Upper lobe of left lung (tissue), 6 donors: ENCODE data around the gene MYBPH. TPM values are rescaled to one million over a fixed set of nuclear protein-coding genes. Genes with fewer than 3 reads are reported as not detected.
A peak's percentile ranks its signal among the peaks of the same experiment; 100 is the strongest.

ENCODE experiments used
- ATAC-seq, 2 donors: fragments of 200-7000 bp; cut with Tn5 transposase; one replicate each; pipeline ENCODE4 v1.9.1; 2022; ENCODE audit warnings: mild to moderate bottlenecking in 2 of 2, moderate library complexity in 2 of 2; ENCODE audit not compliant: low FRiP score in 2 of 2
- DNase-seq, 2 donors: peaks; one replicate each; pipeline ENCODE4 v3.0.0-alpha.2; 2019 to 2020
- H3K27ac ChIP-seq, 4 donors: fragments of 200-600 bp; sonication (generic); one replicate each; pipeline ENCODE4 v1.5.1; 2016 to 2019
- H3K27me3 ChIP-seq, 4 donors: fragments of 200-600 bp; sonication (generic); one replicate each; pipeline ENCODE4 v1.5.1; 2017 to 2019
- H3K36me3 ChIP-seq, 4 donors: fragments of 200-600 bp; sonication (generic); one replicate each; pipeline ENCODE4 v1.5.1; 2016 to 2019
- H3K4me1 ChIP-seq, 4 donors: fragments of 200-600 bp; sonication (generic); one replicate each; pipeline ENCODE4 v1.5.1; 2018 to 2019
- H3K4me3 ChIP-seq, 4 donors: fragments of 200-600 bp; sonication (generic); one replicate each; pipeline ENCODE4 v1.5.1; 2017 to 2019; ENCODE audit warnings: mild to moderate bottlenecking in 2 of 4, moderate library complexity in 1 of 4
- H3K9me3 ChIP-seq, 4 donors: fragments of 200-600 bp; sonication (generic); one replicate each; pipeline ENCODE4 v1.5.1; 2018 to 2019
- EP300 ChIP-seq, 4 donors: sonication (generic); formaldehyde crosslinking; IDR thresholded peaks; one replicate each; pipeline ENCODE4 v1.5.1; 2017; ENCODE audit warnings: antibody characterized with exemption in 4 of 4, control low read depth in 2 of 4
- POLR2A ChIP-seq, 4 donors: fragments of 450-650 bp; IDR thresholded peaks; one replicate each; pipeline ENCODE4 v1.5.1; 2016 to 2017; ENCODE audit warnings: antibody characterized with exemption in 4 of 4, mild to moderate bottlenecking in 2 of 4
- POLR2AphosphoS5 ChIP-seq, 2 donors: sonication (generic); formaldehyde crosslinking; IDR thresholded peaks; one replicate each; pipeline ENCODE4 v1.5.1; 2017; ENCODE audit warnings: antibody characterized with exemption in 2 of 2
- WGBS, 2 donors: methylation state at CpG; one replicate each; pipeline ENCODE4 v1.1.5; 2017 to 2018; 5-methylcytosine and 5-hydroxymethylcytosine counted together
- total RNA-seq, 6 donors: library from RNA; depleted of rRNA in 4 of 6; stranded (reverse); fragments of >200 nt in 4 of 6; gene quantifications; one replicate each; pipeline versions ENCODE4 v1.1.0 to v1.2.1, GENCODE V29; 2016 to 2021
- TF ChIP-seq, protein P1 (sequence below), 6 experiments: fragments of 450-650 bp in 4 of 6; fragments of 200-600 bp in 2 of 6; sonication (generic) in 2 of 6; IDR thresholded peaks; one replicate each; pipeline ENCODE4 v1.5.1; 2016 to 2019; ENCODE audit warnings: antibody characterized with exemption in 6 of 6
- donor health status: DM: no; HTN: no; CAD: no; lungs with moderate emphysema.
- donor health status: DM: no; HTN: yes; CAD: no; lungs with severe emphysema.

MYBPH gene
- total RNA-seq, 6 donors from 2014 or later = 0.13 to 0.39 (median 0.15) TPM; not detected in 3

DNA sequence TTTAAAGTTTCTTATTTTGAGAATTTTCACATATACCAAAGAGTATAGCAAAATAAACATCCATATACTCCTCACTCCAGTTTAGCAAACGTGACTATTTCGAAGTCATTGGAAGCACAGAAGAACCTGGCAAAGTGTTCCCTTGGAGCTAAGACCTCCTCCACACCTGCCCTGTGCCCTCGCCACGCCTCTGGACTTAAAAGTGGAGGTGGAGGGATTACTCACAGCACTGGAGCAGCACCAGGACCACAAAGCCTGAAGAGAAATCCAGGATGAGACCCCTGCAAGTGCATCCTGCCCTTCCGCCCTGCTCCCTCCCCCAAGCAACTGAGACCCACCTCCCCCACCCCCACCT lies 10.4 kb upstream of the MYBPH start:
- Histone ChIP-seq H3K27ac (peak overlapping the region in 3 of 4 donors; percentile 10 to 71 (median 62)), H3K4me1 (peaks cover 9 to 24% (median 21%) of the 10 kb centered on the region in 4 donors), H3K36me3 (no peaks in the 10 kb centered on the region), H3K4me3 (peak overlapping the region in 1 of 4 donors; percentile 14), H3K9me3 (no peaks in the 10 kb centered on the region), H3K27me3 (no peaks in the 10 kb centered on the region)
- 75 to 85% methylated on average over 5 of the region's 5 CpGs for WGBS, 2 donors
- no peak for DNase-seq
- TF ChIP-seq POLR2AphosphoS5 (IDR thresholded peaks at IDR 0.05) = no peak
- TF ChIP-seq EP300 (IDR thresholded peaks at IDR 0.05) = no peak
- ATAC-seq = no peak

DNA sequence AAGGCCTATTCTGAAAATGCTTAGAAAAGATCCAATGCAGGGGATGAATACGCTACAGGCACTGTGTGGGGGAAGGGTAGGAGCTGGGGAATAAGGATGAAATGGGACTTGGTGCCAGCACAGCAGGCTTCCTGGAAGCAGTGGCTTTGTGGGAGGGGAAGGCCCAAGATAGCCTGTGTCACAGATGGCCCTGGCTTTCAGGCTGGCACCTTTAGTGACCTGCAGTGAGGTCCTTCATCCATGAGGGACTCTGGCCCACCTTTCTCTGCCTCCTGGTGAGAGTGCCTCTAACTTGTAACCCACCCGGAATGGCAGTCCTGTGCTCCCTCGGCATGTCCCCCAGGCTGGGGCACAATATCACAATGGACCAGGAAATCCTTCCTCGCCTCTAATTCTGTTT lies 10.0 kb upstream of the MYBPH start:
- WGBS, 2 donors = 70 to 76% methylated on average over 4 of the region's 4 CpGs
- H3K9me3 ChIP-seq = no peaks in the 10 kb centered on the region
- ATAC-seq (no peak), DNase-seq (no peak)
- peak overlapping the region in 1 of 4 donors; percentile 14 for H3K4me3 ChIP-seq
- H3K27me3 ChIP-seq = no peaks in the 10 kb centered on the region
- TF ChIP-seq, protein P1, sequence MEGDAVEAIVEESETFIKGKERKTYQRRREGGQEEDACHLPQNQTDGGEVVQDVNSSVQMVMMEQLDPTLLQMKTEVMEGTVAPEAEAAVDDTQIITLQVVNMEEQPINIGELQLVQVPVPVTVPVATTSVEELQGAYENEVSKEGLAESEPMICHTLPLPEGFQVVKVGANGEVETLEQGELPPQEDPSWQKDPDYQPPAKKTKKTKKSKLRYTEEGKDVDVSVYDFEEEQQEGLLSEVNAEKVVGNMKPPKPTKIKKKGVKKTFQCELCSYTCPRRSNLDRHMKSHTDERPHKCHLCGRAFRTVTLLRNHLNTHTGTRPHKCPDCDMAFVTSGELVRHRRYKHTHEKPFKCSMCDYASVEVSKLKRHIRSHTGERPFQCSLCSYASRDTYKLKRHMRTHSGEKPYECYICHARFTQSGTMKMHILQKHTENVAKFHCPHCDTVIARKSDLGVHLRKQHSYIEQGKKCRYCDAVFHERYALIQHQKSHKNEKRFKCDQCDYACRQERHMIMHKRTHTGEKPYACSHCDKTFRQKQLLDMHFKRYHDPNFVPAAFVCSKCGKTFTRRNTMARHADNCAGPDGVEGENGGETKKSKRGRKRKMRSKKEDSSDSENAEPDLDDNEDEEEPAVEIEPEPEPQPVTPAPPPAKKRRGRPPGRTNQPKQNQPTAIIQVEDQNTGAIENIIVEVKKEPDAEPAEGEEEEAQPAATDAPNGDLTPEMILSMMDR (IDR thresholded peaks at IDR 0.05) = no peak
- TF ChIP-seq EP300 (IDR thresholded peaks at IDR 0.05) (no peak), POLR2A (IDR thresholded peaks at IDR 0.05) (no peak), POLR2AphosphoS5 (IDR thresholded peaks at IDR 0.05) (no peak)
- peak overlapping the region in 1 of 4 donors; percentile 10 for H3K27ac ChIP-seq
- peaks cover 0 to 2% (median 0%) of the 10 kb centered on the region in 4 donors for H3K36me3 ChIP-seq
- peaks cover 9 to 24% (median 21%) of the 10 kb centered on the region in 4 donors for H3K4me1 ChIP-seq

DNA sequence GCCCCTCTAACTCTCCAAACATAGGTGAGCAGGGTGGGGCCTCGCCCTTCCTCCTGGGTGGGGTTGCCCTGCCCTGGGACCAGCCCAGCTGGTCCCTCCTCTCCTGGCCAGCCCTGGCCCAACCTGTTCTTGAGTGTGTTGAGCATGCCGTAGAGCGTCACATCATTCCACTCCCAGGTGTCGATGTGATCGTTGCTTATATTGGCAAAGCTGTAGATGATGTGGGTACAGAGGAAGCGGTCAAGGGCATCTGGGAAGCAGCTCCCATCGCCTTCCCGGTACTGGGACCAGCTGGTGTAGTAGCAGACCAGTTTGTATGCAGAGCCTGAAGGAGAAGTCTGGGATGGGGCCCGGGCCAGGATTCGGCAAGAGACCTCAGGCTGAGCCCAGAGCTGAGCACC lies 9.4 kb upstream of the MYBPH start:
- Histone ChIP-seq H3K4me3 (no peak overlapping the region), H3K27me3 (no peaks in the 10 kb centered on the region), H3K27ac (no peak overlapping the region), H3K4me1 (peaks cover 9 to 24% (median 21%) of the 10 kb centered on the region in 4 donors), H3K9me3 (no peaks in the 10 kb centered on the region), H3K36me3 (peaks cover 0 to 5% (median 0%) of the 10 kb centered on the region in 4 donors)
- no peak for TF ChIP-seq POLR2A (IDR thresholded peaks at IDR 0.05)
- TF ChIP-seq, protein P1 (IDR thresholded peaks at IDR 0.05) = no peak
- no peak for TF ChIP-seq EP300 (IDR thresholded peaks at IDR 0.05)
- TF ChIP-seq POLR2AphosphoS5 (IDR thresholded peaks at IDR 0.05) = no peak
- 81 to 84% methylated on average over 10 of the region's 10 CpGs for WGBS, 2 donors
- DNase-seq = peak in 1 of 2 donors; percentile 60
- no peak for ATAC-seq

DNA sequence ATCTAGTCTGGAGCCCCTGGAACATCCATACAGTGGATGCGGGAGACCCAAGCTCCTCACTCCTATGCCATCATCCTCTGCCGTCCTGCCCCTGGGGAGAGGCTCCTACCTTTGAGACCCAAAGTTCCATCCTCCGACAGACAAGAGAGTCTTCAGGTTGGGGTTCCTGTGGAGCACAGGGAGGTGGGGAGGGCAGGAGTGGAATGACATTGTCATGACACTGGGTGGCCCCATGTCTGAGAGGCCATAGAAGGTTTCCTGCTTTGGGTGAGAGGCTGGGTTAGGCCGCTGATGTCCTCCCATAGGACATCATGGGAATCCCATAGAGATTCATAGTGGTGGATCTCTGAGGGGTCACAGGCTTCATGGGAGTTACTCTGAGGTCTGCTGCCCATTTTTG lies 8.8 kb upstream of the MYBPH start:
- WGBS, 2 donors = 75 to 100% methylated on average over 1 to 4 of the region's 4 CpGs
- no peak overlapping the region for H3K4me3 ChIP-seq
- H3K27me3 ChIP-seq = no peaks in the 10 kb centered on the region
- TF ChIP-seq, protein P1 (IDR thresholded peaks at IDR 0.05) = no peak
- TF ChIP-seq POLR2A (IDR thresholded peaks at IDR 0.05) = no peak
- no peak for TF ChIP-seq POLR2AphosphoS5 (IDR thresholded peaks at IDR 0.05)
- TF ChIP-seq EP300 (IDR thresholded peaks at IDR 0.05) = no peak
- ATAC-seq (no peak), DNase-seq (no peak)
- H3K4me1 ChIP-seq = peaks cover 9 to 24% (median 21%) of the 10 kb centered on the region in 4 donors
- peaks cover 0 to 5% (median 0%) of the 10 kb centered on the region in 4 donors for H3K36me3 ChIP-seq
- no peaks in the 10 kb centered on the region for H3K9me3 ChIP-seq
- H3K27ac ChIP-seq = no peak overlapping the region

DNA sequence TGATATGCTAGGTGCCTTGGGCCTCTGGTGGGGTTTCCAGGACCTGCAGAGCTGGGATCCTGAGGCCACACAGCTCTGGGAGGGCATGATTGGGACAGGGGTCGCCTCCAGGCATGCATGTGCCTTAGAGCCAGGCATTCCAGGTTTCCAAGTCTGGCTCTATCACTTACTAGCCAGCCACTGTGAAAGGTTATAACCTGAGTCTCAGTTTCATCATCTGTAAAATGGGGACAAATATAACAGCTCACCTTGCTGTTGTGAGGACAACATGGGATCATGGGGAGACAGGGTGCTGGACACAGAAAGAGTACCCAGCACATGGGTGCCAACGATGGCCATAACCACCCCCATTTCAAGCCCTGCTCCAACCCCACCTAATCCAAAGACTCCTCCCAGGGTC lies 8.2 kb upstream of the MYBPH start:
- no peak for ATAC-seq
- H3K4me1 ChIP-seq = peaks cover 9 to 24% (median 21%) of the 10 kb centered on the region in 4 donors
- H3K27ac ChIP-seq = no peak overlapping the region
- WGBS, 2 donors = 90 to 92% methylated on average over 1 to 2 of the region's 2 CpGs
- peaks cover 0 to 5% (median 0%) of the 10 kb centered on the region in 4 donors for H3K36me3 ChIP-seq
- no peak for DNase-seq
- no peaks in the 10 kb centered on the region for H3K9me3 ChIP-seq
- H3K27me3 ChIP-seq = no peaks in the 10 kb centered on the region
- no peak for TF ChIP-seq POLR2A (IDR thresholded peaks at IDR 0.05)
- no peak for TF ChIP-seq EP300 (IDR thresholded peaks at IDR 0.05)
- TF ChIP-seq, protein P1 (IDR thresholded peaks at IDR 0.05) = no peak
- no peak for TF ChIP-seq POLR2AphosphoS5 (IDR thresholded peaks at IDR 0.05)
- H3K4me3 ChIP-seq = no peak overlapping the region
